Inflammatory macrophage (primary cell): Measurements from ENCODE around the gene HOXD12.

ENCODE experiments used
- DNase-seq, 2 donors: peaks; one replicate each; pipeline ENCODE4 v3.0.0-alpha.2; 2020 to 2022

Gene HOXD12

GRCh38 chr2:176121190-176122051 lies 21.8 kb downstream of the HOXD12 start:
- DNase-seq, result no peak

DNA sequence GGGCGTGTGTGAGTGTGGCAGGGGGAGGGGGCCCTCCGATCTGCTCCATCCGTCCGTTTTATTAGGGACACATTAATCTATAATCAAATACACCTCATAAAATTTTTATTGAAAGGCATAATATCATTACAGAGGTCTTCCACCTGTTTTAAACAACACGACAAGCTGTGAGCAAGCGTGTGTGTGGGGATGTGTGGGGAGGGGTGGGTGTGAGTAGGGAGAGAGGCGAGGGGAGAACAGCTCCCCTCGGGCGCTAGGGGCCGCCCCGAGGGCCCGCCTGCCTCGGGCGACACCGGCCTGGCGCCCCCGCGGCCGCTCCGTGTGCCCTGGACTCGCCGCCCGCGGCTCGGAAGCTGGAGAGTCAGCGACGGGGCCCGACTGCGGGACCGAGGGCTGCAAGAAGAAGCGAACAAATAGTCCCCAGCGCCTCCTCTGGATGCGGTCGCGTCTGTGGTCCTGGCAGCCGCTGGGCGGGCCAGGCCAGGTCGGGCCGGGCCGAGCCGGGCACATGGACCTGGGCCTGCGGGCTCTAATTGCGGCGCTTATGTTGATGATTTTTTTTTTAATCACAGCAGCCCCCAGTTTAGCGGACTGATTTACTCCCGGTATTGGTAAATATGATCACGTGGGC lies 22.6 kb downstream of the HOXD12 start:
- DNase-seq, result no peak

GRCh38 chr2:176122683-176123410 lies 23.3 kb downstream of the HOXD12 start, which contains the start of gene HOXD9:
Gene HOXD9, plus strand, starts transcription at chr2:176122719. Its CDS starts 50 bp downstream, at chr2:176122769.
- no peak for DNase-seq

DNA sequence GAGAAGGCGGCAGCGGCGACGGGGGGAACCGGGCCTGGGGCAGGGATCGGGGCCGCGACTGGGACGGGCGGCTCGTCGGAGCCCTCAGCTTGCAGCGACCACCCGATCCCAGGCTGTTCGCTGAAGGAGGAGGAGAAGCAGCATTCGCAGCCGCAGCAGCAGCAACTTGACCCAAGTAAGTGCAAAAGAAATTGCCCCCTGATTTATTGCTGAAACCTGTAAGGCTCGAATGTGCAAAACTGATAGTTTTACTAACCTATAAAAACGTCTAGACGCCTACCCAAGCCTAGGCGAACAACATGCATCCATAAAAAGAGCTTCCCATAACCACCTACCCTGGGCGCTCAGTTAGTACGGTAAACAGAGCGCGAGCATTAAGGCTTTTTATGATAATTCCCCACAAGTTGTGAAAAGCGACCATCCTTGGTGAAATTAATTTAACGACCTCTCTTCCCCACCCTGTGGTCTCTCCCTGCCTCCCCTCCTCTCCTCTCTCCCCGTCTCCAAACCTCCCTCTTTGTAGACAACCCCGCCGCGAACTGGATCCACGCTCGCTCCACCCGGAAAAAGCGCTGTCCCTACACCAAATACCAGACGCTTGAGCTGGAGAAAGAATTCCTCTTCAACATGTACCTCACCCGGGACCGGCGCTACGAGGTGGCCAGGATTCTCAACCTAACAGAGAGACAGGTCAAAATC lies 24.0 kb downstream of the HOXD12 start:
- DNase-seq, result no peak

DNA sequence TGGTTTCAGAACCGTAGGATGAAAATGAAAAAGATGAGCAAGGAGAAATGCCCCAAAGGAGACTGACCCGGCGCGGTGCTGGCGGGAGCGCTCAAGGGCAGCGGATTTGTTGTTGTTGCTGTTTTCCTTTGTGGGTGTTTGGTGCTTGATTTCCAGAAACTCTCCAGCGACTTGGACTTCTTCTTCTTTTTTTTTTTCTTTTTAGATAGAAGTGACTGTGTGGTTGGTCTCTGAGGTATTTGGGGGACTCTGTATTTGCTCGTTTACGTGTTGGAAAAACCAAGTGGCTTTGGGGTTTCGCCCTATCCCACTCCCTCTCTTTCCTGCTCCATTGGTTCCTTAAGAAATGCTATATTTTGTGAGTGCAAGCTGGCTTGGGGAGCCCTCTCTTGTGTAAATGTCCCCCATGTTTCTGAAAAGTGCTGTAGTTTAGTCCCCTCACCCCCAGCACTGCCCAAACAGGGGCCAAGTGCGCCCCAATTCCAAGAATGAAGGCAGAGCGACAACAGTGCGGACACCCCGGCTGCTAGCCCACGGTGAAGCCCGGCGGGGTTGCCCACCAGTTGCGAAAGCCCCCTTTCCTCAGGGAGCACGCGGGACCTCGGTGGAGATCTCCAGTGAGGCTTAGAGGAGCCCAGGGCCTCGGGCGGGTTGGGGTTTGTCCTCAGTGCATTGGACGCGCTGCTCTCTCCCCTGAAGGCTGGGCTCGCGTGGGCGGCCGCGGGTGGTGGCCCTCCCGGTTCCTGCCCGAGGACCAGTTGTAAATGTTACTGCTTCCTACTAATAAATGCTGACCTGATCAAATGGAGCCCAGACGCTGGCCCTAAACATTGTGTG lies 24.7 kb downstream of the HOXD12 start:
- DNase-seq, result no peak

- DNase-seq, result no peak
Measured at GRCh38 chr2:176124947-176125771, 25.6 kb downstream of the HOXD12 start.

DNA sequence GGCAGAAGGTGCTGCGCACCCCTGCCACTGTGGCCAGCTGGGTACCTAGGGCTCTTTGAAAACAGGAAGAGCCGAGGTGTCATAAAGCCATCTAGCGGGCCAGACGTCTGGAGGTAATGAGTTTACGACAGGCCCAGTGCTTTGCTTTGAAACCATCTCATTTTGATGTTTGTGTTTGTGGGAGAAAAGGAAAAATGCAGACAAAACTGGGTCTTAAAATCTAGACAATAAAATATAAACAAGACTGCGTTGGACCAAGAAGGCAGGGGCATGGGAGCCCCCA lies 26.1 kb downstream of the HOXD12 start:
- DNase-seq, result no peak

DNA sequence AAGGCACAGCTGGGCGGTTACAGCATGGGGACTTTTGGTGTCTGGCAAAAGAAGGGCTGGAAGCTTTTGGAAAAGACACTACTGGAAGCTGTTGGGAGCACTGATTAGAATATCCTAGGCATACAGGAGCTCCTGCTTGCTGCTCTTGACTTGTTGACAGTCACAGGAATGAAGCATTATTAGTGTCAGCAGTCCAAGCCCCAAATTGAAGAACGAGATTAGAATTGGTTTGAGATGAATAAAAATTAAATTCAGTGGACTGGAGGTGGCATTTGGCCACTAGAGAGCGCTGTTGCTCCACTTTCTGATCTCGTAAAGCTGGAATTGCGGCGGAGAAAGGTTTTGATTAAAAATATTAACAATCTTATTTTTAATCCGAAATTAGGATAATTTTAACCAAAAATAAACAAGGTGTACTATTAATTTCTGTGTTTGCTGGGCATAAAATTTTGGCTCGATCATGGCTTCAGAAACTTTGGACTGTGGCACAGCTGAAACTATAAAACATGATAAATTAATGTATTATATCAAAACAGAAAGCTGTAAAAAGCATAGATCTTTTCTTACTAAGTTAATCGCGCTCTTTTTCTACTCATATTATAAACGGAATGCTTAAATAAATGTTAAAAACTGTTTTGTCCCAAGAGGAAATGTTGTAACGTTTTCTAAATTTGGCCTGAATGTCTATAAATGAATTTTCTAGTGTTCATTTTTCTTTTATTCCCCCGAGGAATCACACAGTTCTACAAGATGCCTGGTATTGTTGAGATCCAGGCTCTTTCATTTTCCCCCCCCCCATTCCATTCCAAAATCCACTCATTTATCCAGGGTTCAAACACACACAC lies 27.6 kb downstream of the HOXD12 start:
- DNase-seq, result peak; percentile 58 to 61

- no peak for DNase-seq
Measured at GRCh38 chr2:176127774-176128072, 28.1 kb downstream of the HOXD12 start.

GRCh38 chr2:176128172-176128981 lies 28.8 kb downstream of the HOXD12 start:
- DNase-seq, result no peak

- no peak for DNase-seq
Measured at GRCh38 chr2:176128982-176129796, 29.6 kb downstream of the HOXD12 start, which contains the start of gene HOXD8. Gene HOXD8, plus strand, starts transcription at chr2:176129705. Its CDS starts 662 bp downstream, at chr2:176130367.

DNA sequence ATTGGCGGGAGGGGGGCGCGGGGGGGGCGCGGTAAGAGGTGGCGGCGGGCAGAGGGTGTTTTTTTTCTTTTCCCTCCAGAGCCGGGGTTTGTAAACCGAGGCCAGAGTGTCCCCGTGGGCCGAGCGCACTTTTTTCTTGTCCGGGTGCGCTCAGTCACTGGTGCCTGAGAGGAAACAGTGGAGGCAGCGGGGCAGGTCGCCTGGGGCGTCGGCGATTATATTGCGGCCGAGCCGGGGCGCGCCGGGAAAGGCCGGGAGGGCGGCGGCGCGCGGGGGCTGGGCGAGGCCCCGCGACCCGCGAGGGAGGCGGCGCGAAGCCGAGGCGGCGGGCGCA lies 30.2 kb downstream of the HOXD12 start:
- no peak for DNase-seq

- DNase-seq, result peak in 1 of 2 donors; percentile 12
Measured at GRCh38 chr2:176130147-176130956, 30.8 kb downstream of the HOXD12 start.

- no peak for DNase-seq
Measured at GRCh38 chr2:176130957-176131847, 31.6 kb downstream of the HOXD12 start.

DNA sequence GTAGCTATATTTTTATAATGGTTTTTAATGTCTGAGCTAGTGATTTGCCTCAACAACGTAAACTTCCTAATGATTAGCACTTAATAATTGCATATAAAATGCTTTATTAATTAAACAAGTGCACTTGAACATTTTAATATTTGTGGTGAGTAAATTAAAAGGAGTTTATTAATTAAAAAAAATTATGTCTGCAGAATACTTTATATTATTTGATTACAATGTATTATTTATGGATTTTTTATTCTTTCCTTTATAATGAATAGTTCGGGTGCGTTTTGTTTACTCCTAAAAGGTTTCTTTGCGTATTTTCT lies 32.2 kb downstream of the HOXD12 start:
- DNase-seq, result no peak
